HL-60 (cell line): ENCODE measurements around the gene SPNS2.

ENCODE experiments used
- DNase-seq, 2 experiments: peaks; one replicate each; pipeline ENCODE4 v3.0.0-alpha.2; 2010 to 2020; ENCODE audit warnings: low read depth in 1 of 2, low spot score in 1 of 2
- H3K27ac ChIP-seq: fragments of 250-450 bp; sonication (Bioruptor Pico); replicated peaks from 2 replicates; pipeline ENCODE4 v1.5.1; 2020; ENCODE audit warnings: mild to moderate bottlenecking, moderate library complexity
- H3K27me3 ChIP-seq: fragments of 250-450 bp; sonication (Bioruptor Pico); 2 replicates; pipeline ENCODE4 v1.5.1; 2021; ENCODE audit warnings: mild to moderate bottlenecking, moderate library complexity; ENCODE audit not compliant: insufficient read depth, poor library complexity, severe bottlenecking
- H3K4me3 ChIP-seq: replicated peaks from 2 replicates; pipeline ENCODE4 v1.5.1; 2011; ENCODE audit warnings: mild to moderate bottlenecking, control low read depth, low read length; ENCODE audit not compliant: insufficient read depth
- GABPA ChIP-seq: IDR thresholded peaks from 2 replicates; pipeline ENCODE4 v1.6.1; 2012; ENCODE audit warnings: low read depth
- POLR2AphosphoS5 ChIP-seq: IDR thresholded peaks from 2 replicates; pipeline ENCODE4 v1.6.1; 2012; ENCODE audit warnings: low read depth
- SPI1 ChIP-seq: IDR thresholded peaks from 2 replicates; pipeline ENCODE4 v1.6.1; 2012; ENCODE audit warnings: low read depth, mild to moderate bottlenecking, borderline replicate concordance
- TF ChIP-seq, protein P1 (sequence below): IDR thresholded peaks from one replicate; pipeline ENCODE4 v1.5.1; 2011; ENCODE audit warnings: low read length, control low read depth, inconsistent platforms; ENCODE audit not compliant: insufficient read depth
- TF ChIP-seq, protein P2 (sequence below): IDR thresholded peaks from 2 replicates; pipeline ENCODE4 v1.6.1; 2012; ENCODE audit warnings: low read depth; ENCODE audit not compliant: insufficient replicate concordance

The SPNS2 gene

DNA sequence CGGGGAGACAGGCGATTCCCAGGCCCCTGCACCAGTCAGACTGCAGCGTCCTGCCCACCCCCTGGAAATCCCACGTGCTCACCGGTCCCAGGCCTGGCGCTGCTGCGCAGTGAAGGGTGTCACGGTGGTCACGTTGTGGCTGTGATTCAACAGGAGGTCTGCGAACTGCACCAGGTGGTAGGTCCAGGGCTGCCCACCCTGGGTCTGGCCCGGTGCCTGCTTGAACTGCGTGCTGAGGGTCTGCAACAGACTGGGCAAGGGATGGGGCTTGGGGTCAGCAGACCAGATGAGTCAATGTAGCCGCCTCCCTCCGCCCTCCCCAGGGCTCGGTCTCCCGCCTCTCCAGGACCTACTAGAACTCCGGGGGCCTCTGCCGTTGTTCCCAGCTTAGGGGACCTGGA, 49.4 kb downstream of the SPNS2 start:
- H3K27me3 ChIP-seq = no peaks in the 10 kb centered on the region
- TF ChIP-seq, protein P1, sequence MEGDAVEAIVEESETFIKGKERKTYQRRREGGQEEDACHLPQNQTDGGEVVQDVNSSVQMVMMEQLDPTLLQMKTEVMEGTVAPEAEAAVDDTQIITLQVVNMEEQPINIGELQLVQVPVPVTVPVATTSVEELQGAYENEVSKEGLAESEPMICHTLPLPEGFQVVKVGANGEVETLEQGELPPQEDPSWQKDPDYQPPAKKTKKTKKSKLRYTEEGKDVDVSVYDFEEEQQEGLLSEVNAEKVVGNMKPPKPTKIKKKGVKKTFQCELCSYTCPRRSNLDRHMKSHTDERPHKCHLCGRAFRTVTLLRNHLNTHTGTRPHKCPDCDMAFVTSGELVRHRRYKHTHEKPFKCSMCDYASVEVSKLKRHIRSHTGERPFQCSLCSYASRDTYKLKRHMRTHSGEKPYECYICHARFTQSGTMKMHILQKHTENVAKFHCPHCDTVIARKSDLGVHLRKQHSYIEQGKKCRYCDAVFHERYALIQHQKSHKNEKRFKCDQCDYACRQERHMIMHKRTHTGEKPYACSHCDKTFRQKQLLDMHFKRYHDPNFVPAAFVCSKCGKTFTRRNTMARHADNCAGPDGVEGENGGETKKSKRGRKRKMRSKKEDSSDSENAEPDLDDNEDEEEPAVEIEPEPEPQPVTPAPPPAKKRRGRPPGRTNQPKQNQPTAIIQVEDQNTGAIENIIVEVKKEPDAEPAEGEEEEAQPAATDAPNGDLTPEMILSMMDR = no peak
- TF ChIP-seq SPI1 (no peak), GABPA (no peak), POLR2AphosphoS5 (no peak)
- TF ChIP-seq, protein P2, sequence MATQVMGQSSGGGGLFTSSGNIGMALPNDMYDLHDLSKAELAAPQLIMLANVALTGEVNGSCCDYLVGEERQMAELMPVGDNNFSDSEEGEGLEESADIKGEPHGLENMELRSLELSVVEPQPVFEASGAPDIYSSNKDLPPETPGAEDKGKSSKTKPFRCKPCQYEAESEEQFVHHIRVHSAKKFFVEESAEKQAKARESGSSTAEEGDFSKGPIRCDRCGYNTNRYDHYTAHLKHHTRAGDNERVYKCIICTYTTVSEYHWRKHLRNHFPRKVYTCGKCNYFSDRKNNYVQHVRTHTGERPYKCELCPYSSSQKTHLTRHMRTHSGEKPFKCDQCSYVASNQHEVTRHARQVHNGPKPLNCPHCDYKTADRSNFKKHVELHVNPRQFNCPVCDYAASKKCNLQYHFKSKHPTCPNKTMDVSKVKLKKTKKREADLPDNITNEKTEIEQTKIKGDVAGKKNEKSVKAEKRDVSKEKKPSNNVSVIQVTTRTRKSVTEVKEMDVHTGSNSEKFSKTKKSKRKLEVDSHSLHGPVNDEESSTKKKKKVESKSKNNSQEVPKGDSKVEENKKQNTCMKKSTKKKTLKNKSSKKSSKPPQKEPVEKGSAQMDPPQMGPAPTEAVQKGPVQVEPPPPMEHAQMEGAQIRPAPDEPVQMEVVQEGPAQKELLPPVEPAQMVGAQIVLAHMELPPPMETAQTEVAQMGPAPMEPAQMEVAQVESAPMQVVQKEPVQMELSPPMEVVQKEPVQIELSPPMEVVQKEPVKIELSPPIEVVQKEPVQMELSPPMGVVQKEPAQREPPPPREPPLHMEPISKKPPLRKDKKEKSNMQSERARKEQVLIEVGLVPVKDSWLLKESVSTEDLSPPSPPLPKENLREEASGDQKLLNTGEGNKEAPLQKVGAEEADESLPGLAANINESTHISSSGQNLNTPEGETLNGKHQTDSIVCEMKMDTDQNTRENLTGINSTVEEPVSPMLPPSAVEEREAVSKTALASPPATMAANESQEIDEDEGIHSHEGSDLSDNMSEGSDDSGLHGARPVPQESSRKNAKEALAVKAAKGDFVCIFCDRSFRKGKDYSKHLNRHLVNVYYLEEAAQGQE = no peak
- no peak overlapping the region for H3K4me3 ChIP-seq
- no peak overlapping the region for H3K27ac ChIP-seq
- DNase-seq = no peak

DNA sequence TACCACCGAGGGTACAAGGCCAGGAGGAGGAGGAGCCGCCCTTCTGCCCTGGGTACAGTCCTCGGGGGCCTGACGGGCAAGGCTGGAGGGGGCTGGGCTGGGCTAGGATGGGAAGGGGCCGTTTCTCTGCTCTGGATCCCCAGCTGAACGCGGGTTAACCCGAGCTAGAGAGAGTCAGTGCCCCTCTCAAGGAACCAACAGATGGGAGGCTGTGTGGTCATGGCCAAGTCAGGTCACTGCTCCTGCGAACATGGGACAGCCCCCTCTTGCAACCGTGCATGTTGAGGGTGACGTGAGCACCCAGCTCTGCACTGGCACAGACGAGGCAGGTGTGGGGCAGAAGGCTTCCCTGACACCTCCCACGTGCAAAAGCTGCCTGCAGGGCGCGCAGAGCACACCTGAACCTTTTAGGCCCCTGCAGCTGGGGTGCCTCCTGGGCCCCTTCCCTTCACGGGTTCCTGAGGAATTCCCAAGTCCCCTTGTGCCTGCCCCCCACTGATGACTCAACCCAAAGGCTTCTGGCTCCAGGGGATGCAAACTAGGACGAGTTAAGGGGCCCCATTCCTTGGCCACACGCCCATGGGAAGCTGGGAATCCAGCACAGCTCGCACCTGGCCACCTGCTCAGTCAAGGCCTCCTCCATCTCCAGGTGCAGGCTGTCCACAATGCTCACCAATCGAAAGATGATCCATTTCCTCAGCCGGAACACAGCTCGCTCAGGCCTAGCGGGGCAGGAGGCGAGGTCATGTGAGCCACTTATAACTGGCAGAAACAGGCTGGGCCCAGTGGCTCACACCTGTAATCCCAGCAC, 50.2 kb downstream of the SPNS2 start:
- Histone ChIP-seq H3K27ac (no peak overlapping the region), H3K27me3 (no peaks in the 10 kb centered on the region), H3K4me3 (no peak overlapping the region)
- DNase-seq = no peak
- TF ChIP-seq, protein P2 = no peak
- TF ChIP-seq SPI1 = no peak
- no peak for TF ChIP-seq POLR2AphosphoS5
- TF ChIP-seq GABPA = no peak
- TF ChIP-seq, protein P1 = no peak

DNA sequence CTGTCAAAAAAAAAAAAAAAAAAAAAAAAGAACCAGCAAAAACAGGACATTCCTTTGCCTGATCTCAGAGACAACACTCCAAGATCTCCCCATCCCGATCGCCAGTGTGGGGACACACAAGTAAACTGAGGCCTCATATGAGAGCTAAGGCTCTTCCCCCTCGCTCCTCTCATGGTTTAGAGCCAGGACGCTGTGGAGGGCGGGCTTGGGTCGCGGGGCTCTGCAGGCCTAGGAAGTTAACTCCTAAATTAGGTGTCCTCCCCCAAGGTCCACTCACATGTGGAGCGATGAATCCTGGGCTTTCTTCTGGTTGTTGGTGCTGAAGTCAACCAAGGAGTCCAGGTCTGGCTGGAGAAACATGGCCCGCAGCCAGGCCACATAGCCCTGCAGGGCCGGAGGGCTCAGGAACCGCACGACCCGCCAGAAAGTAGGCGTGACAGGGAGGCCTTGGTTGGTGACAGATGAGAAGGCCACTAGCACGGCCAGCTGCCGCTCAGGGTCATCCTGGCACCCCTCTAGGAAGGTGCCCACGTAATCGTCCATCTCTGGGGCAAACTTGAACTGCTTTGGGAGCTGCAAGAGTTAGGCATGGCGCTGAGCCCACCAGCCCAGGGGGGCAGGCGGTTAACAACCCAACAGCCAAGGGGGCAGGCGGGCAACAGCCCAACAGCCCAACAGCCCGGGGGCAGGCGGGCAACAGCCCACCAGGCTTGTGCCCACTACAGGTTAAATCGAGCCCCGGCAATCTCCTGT, 51.3 kb downstream of the SPNS2 start:
- no peak overlapping the region for H3K27ac ChIP-seq
- H3K27me3 ChIP-seq = no peaks in the 10 kb centered on the region
- no peak for TF ChIP-seq SPI1
- TF ChIP-seq, protein P1 = no peak
- TF ChIP-seq POLR2AphosphoS5 = no peak
- TF ChIP-seq, protein P2 = no peak
- no peak for TF ChIP-seq GABPA
- no peak overlapping the region for H3K4me3 ChIP-seq
- no peak for DNase-seq
